Measurements from ENCODE around the gene OR2L13. TPM values are rescaled to one million over a fixed set of nuclear protein-coding genes. Genes with fewer than 3 reads are reported as not detected.
"Not testable (repeated sequence)": the region's sequence is repeated elsewhere in the genome, so short reads cannot be mapped to it uniquely, and the experiment has no call there.

The OR2L13 gene
- under 1 TPM in 1 of 10 donors, not detected in 9; 0.05 TPM for polyA plus RNA-seq (ENCODE audit: insufficient read length in 10 of 10)
- long read RNA-seq, donor 1, result 0 reads
- long read RNA-seq, donor 2, result 0 reads
- long read RNA-seq, donor 3, result 0 reads
- long read RNA-seq, donor 4, result 0 reads
- long read RNA-seq, donor 5, result 0 reads
- long read RNA-seq, donor 6, result 0 reads
- long read RNA-seq, donor 7, result 0 reads
- long read RNA-seq, donor 8, result 0 reads
- long read RNA-seq, donor 9, result 0 reads

GRCh38 chr1:248094884-248095283, at the start of gene OR2L13:
TSS of gene OR2L13 (plus strand) at chr1:248095184. CDS start at chr1:248099376, 4,192 bp downstream.
- DNase-seq, result no peak

- DNase-seq, result no peak
Observed at GRCh38 chr1:248045209-248045608, 49.8 kb upstream of the OR2L13 start.

GRCh38 chr1:248046536-248046935, 48.4 kb upstream of the OR2L13 start, which contains the start of gene OR2L3:
TSS of gene OR2L3 (plus strand) at chr1:248046836. CDS start at chr1:248060682, 13,846 bp downstream.
- DNase-seq, result no peak

GRCh38 chr1:248047008-248047407, 48.0 kb upstream of the OR2L13 start:
- no peak for DNase-seq

GRCh38 chr1:248054671-248055070, 40.3 kb upstream of the OR2L13 start:
- DNase-seq, result no peak

GRCh38 chr1:248055261-248055660, 39.7 kb upstream of the OR2L13 start:
- DNase-seq, result no peak

- DNase-seq, result no peak
Observed at GRCh38 chr1:248065071-248065470, 29.9 kb upstream of the OR2L13 start.

GRCh38 chr1:248065604-248066003, 29.4 kb upstream of the OR2L13 start:
- no peak for DNase-seq

GRCh38 chr1:248083864-248084263, 11.1 kb upstream of the OR2L13 start:
- DNase-seq, result not testable (repeated sequence)

- no peak for DNase-seq
Observed at GRCh38 chr1:248098529-248098928, 3.5 kb downstream of the OR2L13 start.

GRCh38 chr1:248102847-248103246, 7.9 kb downstream of the OR2L13 start:
- no peak for DNase-seq

GRCh38 chr1:248111157-248111556, 16.2 kb downstream of the OR2L13 start:
- no peak for DNase-seq

GRCh38 chr1:248114890-248115289, 19.9 kb downstream of the OR2L13 start:
- DNase-seq, result no peak

GRCh38 chr1:248127653-248128052, 32.7 kb downstream of the OR2L13 start:
- no peak for DNase-seq

GRCh38 chr1:248136811-248137210, 41.8 kb downstream of the OR2L13 start:
- DNase-seq, result no peak

- no peak for DNase-seq
Observed at GRCh38 chr1:248140846-248141245, 45.9 kb downstream of the OR2L13 start.

GRCh38 chr1:248143311-248143710, 48.3 kb downstream of the OR2L13 start:
- no peak for DNase-seq

GRCh38 chr1:248144513-248145198, 49.7 kb downstream of the OR2L13 start, which contains the start of gene OR2M5:
TSS of gene OR2M5 (plus strand) at chr1:248145148. CDS start at chr1:248145148, 0 bp downstream.
- no peak for DNase-seq

Other genes starting within 250 kb of the OR2L13 start
- gene TRIM58, start 238.0 kb upstream of the OR2L13 start, polyA plus RNA-seq (ENCODE audit: insufficient read length in 10 of 10), result 10 to 100 TPM in 1 of 10 donors, 1 to 10 TPM in 9; 2.3 to 11.2 (median 4.2) TPM
- gene OR2W3, start 199.6 kb upstream of the OR2L13 start, polyA plus RNA-seq (ENCODE audit: insufficient read length in 10 of 10), result 1 to 10 TPM in 6 of 10 donors, under 1 TPM in 4; 0.30 to 2.2 (median 1.5) TPM
- under 1 TPM in 2 of 10 donors, not detected in 8; 0.19 to 0.27 TPM for gene OR2T8, start 174.9 kb upstream of the OR2L13 start, polyA plus RNA-seq (ENCODE audit: insufficient read length in 10 of 10)
- gene OR2AJ1, start 170.3 kb upstream of the OR2L13 start, polyA plus RNA-seq (ENCODE audit: insufficient read length in 10 of 10), result not detected
- gene OR2L8, start 146.3 kb upstream of the OR2L13 start, polyA plus RNA-seq (ENCODE audit: insufficient read length in 10 of 10), result not detected
- not detected for gene OR2AK2, start 130.0 kb upstream of the OR2L13 start, polyA plus RNA-seq (ENCODE audit: insufficient read length in 10 of 10)
- not detected for gene OR2L5, start 81.5 kb upstream of the OR2L13 start, polyA plus RNA-seq (ENCODE audit: insufficient read length in 10 of 10)
- gene OR2L2, start 65.1 kb upstream of the OR2L13 start, polyA plus RNA-seq (ENCODE audit: insufficient read length in 10 of 10), result under 1 TPM in 3 of 10 donors, not detected in 7; 0.04 to 0.08 (median 0.06) TPM
- gene OR2L3, start 48.3 kb upstream of the OR2L13 start, polyA plus RNA-seq (ENCODE audit: insufficient read length in 10 of 10), result not detected
- not detected for gene OR2M5, start 50.0 kb downstream of the OR2L13 start, polyA plus RNA-seq (ENCODE audit: insufficient read length in 10 of 10)
- not detected for gene OR2M2, start 79.6 kb downstream of the OR2L13 start, polyA plus RNA-seq (ENCODE audit: insufficient read length in 10 of 10)
- under 1 TPM in 4 of 10 donors, not detected in 6; 0.01 to 0.03 (median 0.01) TPM for gene OR2M3, start 102.1 kb downstream of the OR2L13 start, polyA plus RNA-seq (ENCODE audit: insufficient read length in 10 of 10)
- gene OR2M4, start 136.2 kb downstream of the OR2L13 start, polyA plus RNA-seq (ENCODE audit: insufficient read length in 10 of 10), result under 1 TPM in 4 of 10 donors, not detected in 6; 0.01 to 0.04 (median 0.03) TPM
- not detected for gene OR2T33, start 182.8 kb downstream of the OR2L13 start, polyA plus RNA-seq (ENCODE audit: insufficient read length in 10 of 10)
- gene OR2T12, start 208.2 kb downstream of the OR2L13 start, polyA plus RNA-seq (ENCODE audit: insufficient read length in 10 of 10), result under 1 TPM in 2 of 10 donors, not detected in 8; 0.03 to 0.16 TPM
- gene OR2M7, start 229.4 kb downstream of the OR2L13 start, polyA plus RNA-seq (ENCODE audit: insufficient read length in 10 of 10), result not detected